ENCODE results near the gene PKHD1.
"Not testable (repeated sequence)": the region's sequence is repeated elsewhere in the genome, so short reads cannot be mapped to it uniquely, and the experiment has no call there.

The PKHD1 gene

GRCh38 chr6:51995214-51995755, 92.1 kb downstream of the PKHD1 start:
- Histone ChIP-seq H3K36me3 (ENCODE audit: insufficient read depth, low read length) (no peaks in the 10 kb centered on the region), H3K79me2 (ENCODE audit: control insufficient read depth, insufficient read depth, low read length, unreplicated experiment) (no peaks in the 10 kb centered on the region), H2AFZ (ENCODE audit: low read length, unreplicated experiment) (no peak overlapping the region), H3K4me1 (ENCODE audit: control insufficient read depth, insufficient read depth, low read length, unreplicated experiment) (no peaks in the 10 kb centered on the region), H3K27ac (ENCODE audit: low read depth, low read length) (no peak overlapping the region), H3K27me3 (ENCODE audit: insufficient read depth, low read length) (no peaks in the 10 kb centered on the region), H3K4me3 (ENCODE audit: low read depth, low read length) (no peak overlapping the region)

GRCh38 chr6:51992876-51993275, 94.5 kb downstream of the PKHD1 start:
- Histone ChIP-seq H3K36me3 (ENCODE audit: insufficient read depth, low read length) (no peaks in the 10 kb centered on the region), H3K27ac (ENCODE audit: low read depth, low read length) (no peak overlapping the region), H3K4me3 (ENCODE audit: low read depth, low read length) (no peak overlapping the region), H2AFZ (ENCODE audit: low read length, unreplicated experiment) (no peak overlapping the region), H3K27me3 (ENCODE audit: insufficient read depth, low read length) (no peaks in the 10 kb centered on the region), H3K79me2 (ENCODE audit: control insufficient read depth, insufficient read depth, low read length, unreplicated experiment) (no peaks in the 10 kb centered on the region), H3K4me1 (ENCODE audit: control insufficient read depth, insufficient read depth, low read length, unreplicated experiment) (no peaks in the 10 kb centered on the region)

DNA sequence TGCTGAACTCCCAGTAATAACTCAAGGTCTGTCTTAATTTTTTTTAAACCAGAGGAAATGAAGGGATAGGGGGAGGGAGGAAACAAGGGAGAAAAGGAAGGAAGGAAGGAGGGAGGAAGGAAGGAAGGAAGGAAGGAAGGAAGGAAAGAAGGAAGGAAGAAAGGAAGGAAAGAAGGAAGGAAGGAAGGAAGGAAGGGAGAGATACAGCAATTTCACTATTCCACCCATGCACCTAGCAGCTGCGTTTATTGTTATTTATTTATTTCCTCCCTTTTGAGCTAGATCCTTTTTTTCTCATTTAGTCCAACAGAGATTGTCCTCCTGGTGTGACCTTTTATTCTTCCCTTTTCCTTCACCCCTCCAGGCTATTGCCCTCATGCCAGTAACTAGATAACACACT, 97.6 kb downstream of the PKHD1 start:
- Histone ChIP-seq H3K4me3 (ENCODE audit: low read depth, low read length) (no peak overlapping the region), H3K27ac (ENCODE audit: low read depth, low read length) (no peak overlapping the region), H3K27me3 (ENCODE audit: insufficient read depth, low read length) (no peaks in the 10 kb centered on the region), H2AFZ (ENCODE audit: low read length, unreplicated experiment) (no peak overlapping the region), H3K4me1 (ENCODE audit: control insufficient read depth, insufficient read depth, low read length, unreplicated experiment) (no peaks in the 10 kb centered on the region), H3K79me2 (ENCODE audit: control insufficient read depth, insufficient read depth, low read length, unreplicated experiment) (no peaks in the 10 kb centered on the region), H3K36me3 (ENCODE audit: insufficient read depth, low read length) (no peaks in the 10 kb centered on the region)

GRCh38 chr6:51986864-51987263, 100.5 kb downstream of the PKHD1 start:
- Histone ChIP-seq H3K4me3 (ENCODE audit: low read depth, low read length) (no peak overlapping the region), H3K36me3 (ENCODE audit: insufficient read depth, low read length) (no peaks in the 10 kb centered on the region)

DNA sequence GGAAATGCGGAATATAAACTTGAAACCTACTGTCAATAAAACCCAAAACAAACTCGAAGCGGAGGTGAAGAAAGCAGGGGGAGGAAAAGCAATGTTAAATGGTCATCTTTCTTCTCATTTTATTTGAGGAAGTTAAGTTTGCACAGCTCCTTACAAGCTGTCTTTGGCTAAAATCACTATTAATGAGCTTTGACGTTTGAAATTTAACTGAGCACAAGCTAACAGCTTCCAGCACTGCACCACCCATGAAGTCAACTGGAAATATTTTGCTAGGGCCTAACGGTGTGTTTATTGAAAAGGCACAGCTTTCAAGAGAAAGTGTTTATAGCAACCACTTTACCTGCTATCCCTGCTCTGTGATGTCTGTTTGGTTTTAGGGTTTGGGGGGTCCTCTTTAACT, 103.8 kb downstream of the PKHD1 start:
- H3K4me3 ChIP-seq (ENCODE audit: low read depth, low read length): no peak overlapping the region
- no peaks in the 10 kb centered on the region for H3K79me2 ChIP-seq (ENCODE audit: control insufficient read depth, insufficient read depth, low read length, unreplicated experiment)
- no peak overlapping the region for H3K27ac ChIP-seq (ENCODE audit: low read depth, low read length)
- no peaks in the 10 kb centered on the region for H3K4me1 ChIP-seq (ENCODE audit: control insufficient read depth, insufficient read depth, low read length, unreplicated experiment)
- H3K36me3 ChIP-seq (ENCODE audit: insufficient read depth, low read length): no peaks in the 10 kb centered on the region
- no peaks in the 10 kb centered on the region; the same call in 1 of the 2 replicates for H3K27me3 ChIP-seq (ENCODE audit: insufficient read depth, low read length)
- H2AFZ ChIP-seq (ENCODE audit: low read length, unreplicated experiment): no peak overlapping the region

More at GRCh38 chr6:51986864-51987263, 100.5 kb downstream of the PKHD1 start:
- Histone ChIP-seq H2AFZ (ENCODE audit: low read length, unreplicated experiment) (no peak overlapping the region), H3K4me1 (ENCODE audit: control insufficient read depth, insufficient read depth, low read length, unreplicated experiment) (no peaks in the 10 kb centered on the region), H3K79me2 (ENCODE audit: control insufficient read depth, insufficient read depth, low read length, unreplicated experiment) (no peaks in the 10 kb centered on the region), H3K27ac (ENCODE audit: low read depth, low read length) (no peak overlapping the region), H3K27me3 (ENCODE audit: insufficient read depth, low read length) (no peaks in the 10 kb centered on the region)

DNA sequence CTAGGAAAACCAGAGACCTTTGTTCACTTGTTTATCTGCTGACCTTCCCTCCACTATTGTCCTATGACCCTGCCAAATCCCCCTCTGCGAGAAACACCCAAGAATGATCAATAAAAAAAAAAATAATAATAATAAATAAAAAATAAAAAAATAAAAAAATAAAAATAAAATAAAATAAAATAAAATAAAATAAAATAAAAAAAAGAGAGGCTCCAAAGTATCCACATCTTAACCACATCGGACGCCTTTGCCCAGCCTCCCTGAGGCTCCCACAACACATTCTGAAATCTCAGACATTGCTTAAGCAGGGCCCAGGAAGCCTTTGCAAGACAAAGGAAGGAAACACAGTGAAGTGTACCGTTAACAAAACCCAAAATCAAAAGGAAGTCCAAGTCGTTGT, 104.7 kb downstream of the PKHD1 start:
- not testable (repeated sequence) for H2AFZ ChIP-seq (ENCODE audit: low read length, unreplicated experiment); H3K27me3 ChIP-seq (ENCODE audit: insufficient read depth, low read length); H3K79me2 ChIP-seq (ENCODE audit: control insufficient read depth, insufficient read depth, low read length, unreplicated experiment); H3K27ac ChIP-seq (ENCODE audit: low read depth, low read length); H3K36me3 ChIP-seq (ENCODE audit: insufficient read depth, low read length); H3K4me1 ChIP-seq (ENCODE audit: control insufficient read depth, insufficient read depth, low read length, unreplicated experiment); H3K4me3 ChIP-seq (ENCODE audit: low read depth, low read length)

- H3K79me2 ChIP-seq (ENCODE audit: control insufficient read depth, insufficient read depth, low read length, unreplicated experiment): no peaks in the 10 kb centered on the region
- H3K4me3 ChIP-seq (ENCODE audit: low read depth, low read length): no peak overlapping the region
- H3K27me3 ChIP-seq (ENCODE audit: insufficient read depth, low read length): no peaks in the 10 kb centered on the region; the same call in 1 of the 2 replicates
- H3K27ac ChIP-seq (ENCODE audit: low read depth, low read length): no peak overlapping the region
- H2AFZ ChIP-seq (ENCODE audit: low read length, unreplicated experiment): no peak overlapping the region
- no peaks in the 10 kb centered on the region for H3K36me3 ChIP-seq (ENCODE audit: insufficient read depth, low read length)
- H3K4me1 ChIP-seq (ENCODE audit: control insufficient read depth, insufficient read depth, low read length, unreplicated experiment): no peaks in the 10 kb centered on the region
Measured at GRCh38 chr6:51976374-51976773, 111.0 kb downstream of the PKHD1 start.

DNA sequence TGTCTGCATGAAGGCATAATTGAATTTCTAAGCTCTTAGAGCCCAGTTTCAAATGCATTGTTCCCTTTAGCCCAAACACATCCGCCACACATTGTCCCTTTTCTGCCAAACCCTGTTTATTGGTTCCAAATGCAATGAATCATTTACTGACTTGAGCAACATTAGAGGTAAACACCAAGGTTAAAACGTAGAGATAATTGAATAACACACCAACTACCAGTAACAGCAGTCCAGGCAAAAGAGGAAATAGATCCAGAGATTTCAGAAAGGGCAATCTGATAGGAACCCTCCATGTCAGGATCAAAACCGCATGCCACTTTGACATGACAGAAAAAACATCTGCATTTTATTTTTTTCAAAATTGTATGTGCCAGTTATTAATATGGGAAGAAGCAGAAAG, 114.8 kb downstream of the PKHD1 start:
- Histone ChIP-seq H2AFZ (ENCODE audit: low read length, unreplicated experiment) (no peak overlapping the region), H3K4me3 (ENCODE audit: low read depth, low read length) (no peak overlapping the region), H3K79me2 (ENCODE audit: control insufficient read depth, insufficient read depth, low read length, unreplicated experiment) (no peaks in the 10 kb centered on the region), H3K27me3 (ENCODE audit: insufficient read depth, low read length) (no peaks in the 10 kb centered on the region), H3K4me1 (ENCODE audit: control insufficient read depth, insufficient read depth, low read length, unreplicated experiment) (no peaks in the 10 kb centered on the region), H3K36me3 (ENCODE audit: insufficient read depth, low read length) (no peaks in the 10 kb centered on the region), H3K27ac (ENCODE audit: low read depth, low read length) (no peak overlapping the region)

- H3K79me2 ChIP-seq (ENCODE audit: control insufficient read depth, insufficient read depth, low read length, unreplicated experiment): no peaks in the 10 kb centered on the region
- H3K27me3 ChIP-seq (ENCODE audit: insufficient read depth, low read length): no peaks in the 10 kb centered on the region; the same call in 1 of the 2 replicates
- no peaks in the 10 kb centered on the region for H3K4me1 ChIP-seq (ENCODE audit: control insufficient read depth, insufficient read depth, low read length, unreplicated experiment)
- no peak overlapping the region for H2AFZ ChIP-seq (ENCODE audit: low read length, unreplicated experiment)
- no peak overlapping the region for H3K27ac ChIP-seq (ENCODE audit: low read depth, low read length)
- no peak overlapping the region for H3K4me3 ChIP-seq (ENCODE audit: low read depth, low read length)
- no peaks in the 10 kb centered on the region for H3K36me3 ChIP-seq (ENCODE audit: insufficient read depth, low read length)
Measured at GRCh38 chr6:51968265-51968664, 119.1 kb downstream of the PKHD1 start.

DNA sequence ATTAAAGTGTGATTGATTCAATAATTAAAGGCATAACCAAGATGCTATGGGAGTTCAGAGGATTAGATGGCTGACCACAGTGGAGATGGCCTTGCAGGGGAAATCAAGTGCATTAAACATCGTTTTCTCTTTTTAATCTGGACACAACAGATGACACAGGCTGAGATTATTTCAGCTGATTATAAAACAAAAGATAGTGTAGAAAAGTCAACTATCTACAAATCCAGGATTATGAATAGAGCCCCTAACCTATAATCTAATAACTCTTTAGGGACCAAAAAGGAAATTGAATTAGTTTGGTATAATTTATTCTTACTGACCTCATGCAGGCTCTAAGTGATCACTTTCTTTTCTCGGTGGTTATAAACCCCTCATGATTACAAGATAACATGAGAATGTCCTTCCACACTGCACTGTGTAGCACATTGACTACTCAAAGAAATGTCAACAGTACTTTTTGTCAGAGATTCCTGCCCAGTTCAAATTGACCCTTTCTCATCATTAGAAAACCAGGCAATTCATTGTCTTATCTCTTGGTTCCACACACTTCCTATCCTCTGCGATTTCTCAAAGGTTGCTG, 122.1 kb downstream of the PKHD1 start:
- Histone ChIP-seq H2AFZ (ENCODE audit: low read length, unreplicated experiment) (no peak overlapping the region), H3K4me1 (ENCODE audit: control insufficient read depth, insufficient read depth, low read length, unreplicated experiment) (no peaks in the 10 kb centered on the region), H3K36me3 (ENCODE audit: insufficient read depth, low read length) (no peaks in the 10 kb centered on the region), H3K79me2 (ENCODE audit: control insufficient read depth, insufficient read depth, low read length, unreplicated experiment) (no peaks in the 10 kb centered on the region), H3K27me3 (ENCODE audit: insufficient read depth, low read length) (peaks cover 8% of the 10 kb centered on the region; the same call in 1 of the 2 replicates), H3K27ac (ENCODE audit: low read depth, low read length) (no peak overlapping the region), H3K4me3 (ENCODE audit: low read depth, low read length) (no peak overlapping the region)

GRCh38 chr6:51963980-51964379, 123.4 kb downstream of the PKHD1 start:
- Histone ChIP-seq H3K27me3 (ENCODE audit: insufficient read depth, low read length) (peaks cover 10% of the 10 kb centered on the region; the same call in 1 of the 2 replicates), H3K4me3 (ENCODE audit: low read depth, low read length) (no peak overlapping the region), H3K27ac (ENCODE audit: low read depth, low read length) (no peak overlapping the region), H3K36me3 (ENCODE audit: insufficient read depth, low read length) (no peaks in the 10 kb centered on the region), H3K4me1 (ENCODE audit: control insufficient read depth, insufficient read depth, low read length, unreplicated experiment) (no peaks in the 10 kb centered on the region), H3K79me2 (ENCODE audit: control insufficient read depth, insufficient read depth, low read length, unreplicated experiment) (no peaks in the 10 kb centered on the region), H2AFZ (ENCODE audit: low read length, unreplicated experiment) (no peak overlapping the region)
